Erythroblast (primary cell): ENCODE measurements around the gene NR3C2.
A peak's percentile ranks its signal among the peaks of the same experiment; 100 is the strongest.

Experiments
- DNase-seq, 2 experiments: peaks; one replicate each; lab custom pipeline; 2025; lab: John Stamatoyannopoulos, UW
- GATA1 ChIP-seq: IDR thresholded peaks from 2 replicates; pipeline ENCODE4 v1.6.1; 2011; ENCODE audit warnings: low read depth, mild to moderate bottlenecking, control low read depth, low read length, moderate library complexity
- POLR2A ChIP-seq: IDR thresholded peaks from 2 replicates; pipeline ENCODE4 v1.6.1; 2011; ENCODE audit warnings: mild to moderate bottlenecking, low read length

NR3C2 gene

GRCh38 chr4:148266921-148267320 is 175.3 kb downstream of the NR3C2 start:
- TF ChIP-seq POLR2A (no peak), GATA1 (no peak)
- peak in 1 of 2 experiments; percentile 11 for DNase-seq

DNA sequence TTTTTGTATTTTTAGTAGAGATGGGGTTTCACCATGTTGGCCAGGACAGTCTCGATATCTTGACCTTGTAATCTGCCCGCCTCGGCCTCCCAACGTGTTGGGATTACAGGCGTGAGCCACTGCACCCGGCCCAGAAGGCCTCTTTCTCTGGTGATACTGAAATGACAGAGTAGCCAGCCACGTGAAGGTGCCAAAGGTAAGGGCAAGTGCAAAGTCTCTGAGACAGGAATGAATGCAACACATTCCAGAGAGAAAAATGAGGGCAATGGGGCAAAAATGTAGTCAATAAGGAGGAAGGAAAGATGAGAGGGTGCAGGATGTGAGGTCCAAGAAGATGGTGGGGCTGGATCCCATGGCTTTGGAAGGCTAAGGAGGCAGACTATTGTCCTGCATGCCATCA is 176.0 kb downstream of the NR3C2 start:
- no peak for TF ChIP-seq POLR2A
- no peak for TF ChIP-seq GATA1

DNA sequence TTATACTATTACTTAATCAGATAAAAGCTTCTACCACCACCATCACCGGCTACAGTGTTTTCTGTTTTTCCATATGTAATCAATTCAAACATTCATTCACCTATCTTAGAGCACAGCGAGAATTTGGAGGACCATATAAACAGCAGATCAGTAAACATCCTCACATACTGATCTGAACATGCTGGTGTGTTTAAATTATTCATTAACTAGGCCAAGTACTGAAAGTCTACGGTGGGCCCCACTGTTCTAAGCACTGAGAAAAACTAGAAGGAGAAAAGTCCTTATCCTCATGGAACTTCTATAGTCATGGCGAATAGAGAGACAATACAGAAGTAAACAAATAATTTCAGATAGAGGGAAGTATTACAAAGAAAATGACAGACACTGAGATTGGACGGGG is 176.6 kb downstream of the NR3C2 start:
- TF ChIP-seq POLR2A (no peak), GATA1 (no peak)
- no peak for DNase-seq

More for the DNA sequence above, 176.0 kb downstream of the NR3C2 start:
- no peak for DNase-seq

- no peak for DNase-seq
- TF ChIP-seq POLR2A = no peak
- no peak for TF ChIP-seq GATA1
Observed at GRCh38 chr4:148263802-148264201, 178.4 kb downstream of the NR3C2 start.

DNA sequence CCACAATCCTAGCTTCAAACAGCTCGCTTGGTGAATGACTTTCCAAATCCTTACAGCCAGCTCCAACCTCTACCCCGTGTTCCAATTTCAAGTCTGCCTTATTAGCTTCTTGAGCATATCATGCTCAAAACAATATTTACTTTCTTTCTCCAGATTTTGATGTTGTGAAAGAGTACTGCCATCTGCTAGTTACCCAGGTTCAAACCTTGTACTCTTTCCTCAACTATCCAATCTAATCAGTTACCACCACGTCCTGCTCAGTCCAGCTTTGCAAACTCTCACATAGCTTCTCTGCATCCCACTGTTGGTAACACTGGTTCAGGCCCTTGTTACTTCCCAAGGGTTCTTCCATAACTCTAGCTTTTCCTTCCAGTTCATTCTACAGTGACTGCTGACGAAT is 179.1 kb downstream of the NR3C2 start:
- DNase-seq = no peak
- TF ChIP-seq POLR2A (no peak), GATA1 (no peak)

GRCh38 chr4:148261848-148262247 is 180.4 kb downstream of the NR3C2 start:
- TF ChIP-seq GATA1 (no peak), POLR2A (no peak)
- no peak for DNase-seq

- DNase-seq = no peak
- TF ChIP-seq POLR2A (no peak), GATA1 (no peak)
Observed at GRCh38 chr4:148259841-148260240, 182.4 kb downstream of the NR3C2 start.

DNA sequence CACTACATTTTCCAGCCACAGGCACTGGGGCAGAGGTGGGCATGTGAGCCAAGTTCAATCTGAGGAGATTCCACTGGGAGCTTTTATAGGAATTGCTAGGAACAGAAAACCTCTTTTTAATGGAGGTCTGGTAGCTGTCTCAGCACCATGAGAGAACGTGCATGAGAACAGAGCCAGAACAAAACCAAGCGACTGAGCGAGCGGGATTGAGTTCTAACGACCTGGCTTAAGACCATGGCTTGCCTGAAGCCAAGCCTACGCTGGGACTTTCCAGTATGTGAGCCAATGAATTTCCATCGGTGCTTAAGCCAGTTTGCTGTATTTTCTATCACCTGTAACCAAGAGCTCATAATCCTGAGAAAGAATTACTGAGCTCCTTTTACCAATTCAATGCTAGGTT is 183.7 kb downstream of the NR3C2 start:
- TF ChIP-seq GATA1 (no peak), POLR2A (no peak)

GRCh38 chr4:148255344-148255720 is 186.9 kb downstream of the NR3C2 start:
- TF ChIP-seq GATA1 (no peak), POLR2A (no peak)
- no peak for DNase-seq

More for the DNA sequence above, 183.7 kb downstream of the NR3C2 start:
- no peak for DNase-seq

DNA sequence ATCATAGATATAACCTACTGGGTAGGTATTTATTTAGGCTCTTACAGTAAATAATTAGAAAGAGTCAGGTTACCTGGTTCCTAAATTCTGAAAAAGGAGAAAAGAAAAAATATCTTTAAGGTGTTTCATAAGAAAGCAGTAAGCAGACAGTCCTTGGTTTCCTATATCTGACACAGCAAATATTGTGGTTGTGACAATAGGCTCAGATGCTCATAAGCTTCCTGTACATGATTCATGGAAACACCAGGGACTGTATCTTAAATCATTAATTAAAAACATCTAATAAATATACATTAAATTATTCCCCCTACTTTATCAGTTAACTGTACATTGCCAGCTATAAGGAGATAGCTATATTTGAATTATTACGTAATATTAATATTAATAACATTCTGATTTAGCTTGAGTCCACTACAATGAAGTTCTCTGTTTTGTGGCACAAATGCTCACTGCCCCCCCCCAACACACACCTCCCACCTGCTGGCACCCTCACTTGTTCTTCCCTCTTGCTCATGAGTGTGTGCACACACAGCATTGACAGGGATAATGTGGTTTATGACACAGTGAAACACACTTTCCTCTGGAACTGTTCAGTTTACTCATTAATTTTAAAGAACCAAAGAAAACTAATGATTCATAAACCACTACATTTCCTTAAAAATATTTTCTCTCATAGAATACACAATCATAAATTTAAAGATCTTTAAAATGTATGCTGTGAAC is 187.4 kb downstream of the NR3C2 start:
- TF ChIP-seq GATA1 = no peak
- no peak for TF ChIP-seq POLR2A
- no peak for DNase-seq

GRCh38 chr4:148253768-148254167 is 188.4 kb downstream of the NR3C2 start:
- no peak for DNase-seq
- TF ChIP-seq POLR2A (no peak), GATA1 (no peak)

GRCh38 chr4:148248824-148249223 is 193.4 kb downstream of the NR3C2 start:
- TF ChIP-seq POLR2A (no peak), GATA1 (no peak)
- no peak for DNase-seq

DNA sequence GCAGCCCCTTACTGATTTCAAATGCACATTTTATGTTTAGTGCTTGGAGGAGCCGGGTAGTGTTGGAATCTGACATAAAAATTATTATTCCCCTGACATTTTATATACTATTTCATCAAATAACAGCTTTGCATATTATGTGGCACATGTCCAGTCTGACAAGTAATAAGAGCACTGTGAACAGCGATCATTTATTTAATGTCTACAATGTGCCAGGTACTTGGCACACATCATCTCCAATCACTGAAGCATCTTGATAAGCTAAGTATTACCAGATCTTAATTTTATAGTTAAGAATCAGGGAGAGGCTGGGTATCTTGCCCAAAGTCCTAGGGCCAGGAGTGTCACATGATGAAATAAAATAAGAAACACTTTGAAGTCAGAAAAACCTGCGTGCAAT is 197.2 kb downstream of the NR3C2 start:
- no peak for TF ChIP-seq POLR2A
- no peak for TF ChIP-seq GATA1
- no peak for DNase-seq

DNA sequence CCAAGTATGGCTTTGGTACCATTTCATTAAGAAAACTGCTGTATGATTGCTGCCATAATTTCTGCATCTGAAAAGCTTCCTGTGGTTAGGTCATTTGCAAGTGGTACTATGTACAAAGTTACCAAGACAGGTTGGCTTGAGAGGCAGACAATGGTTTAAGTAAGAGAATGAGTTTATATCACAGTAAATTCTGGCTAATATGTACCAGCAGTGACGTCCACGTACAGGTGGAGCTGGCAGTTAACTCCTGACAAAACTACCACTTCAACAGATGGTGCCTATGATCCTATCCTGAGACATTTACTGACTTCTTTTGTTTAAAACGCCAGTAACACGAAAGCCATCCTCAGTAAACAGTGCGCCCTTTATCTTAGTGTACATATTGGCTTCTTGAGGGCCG is 198.4 kb downstream of the NR3C2 start:
- TF ChIP-seq POLR2A (no peak), GATA1 (no peak)
- DNase-seq = peak in 1 of 2 experiments; percentile 5

GRCh38 chr4:148240241-148240640 is 202.0 kb downstream of the NR3C2 start:
- DNase-seq = no peak
- TF ChIP-seq POLR2A (no peak), GATA1 (no peak)
